Choroid plexus epithelial cell (primary cell): ENCODE results near the gene TCF7L1.

Source experiments
- DNase-seq: peaks from one replicate; pipeline ENCODE4 v3.0.0-alpha.2; 2010; ENCODE audit warnings: low read depth
- H3K4me3 ChIP-seq: 2 replicates; pipeline ENCODE4 v1.5.1; 2011; ENCODE audit warnings: low read depth, mild to moderate bottlenecking, control low read depth, low read length, moderate library complexity
- CTCF ChIP-seq: conservative IDR thresholded peaks from 2 replicates; pipeline ENCODE4 v1.5.1; 2011; ENCODE audit warnings: low read depth, mild to moderate bottlenecking, control low read depth, inconsistent platforms, low read length, moderate library complexity

The TCF7L1 gene

DNA sequence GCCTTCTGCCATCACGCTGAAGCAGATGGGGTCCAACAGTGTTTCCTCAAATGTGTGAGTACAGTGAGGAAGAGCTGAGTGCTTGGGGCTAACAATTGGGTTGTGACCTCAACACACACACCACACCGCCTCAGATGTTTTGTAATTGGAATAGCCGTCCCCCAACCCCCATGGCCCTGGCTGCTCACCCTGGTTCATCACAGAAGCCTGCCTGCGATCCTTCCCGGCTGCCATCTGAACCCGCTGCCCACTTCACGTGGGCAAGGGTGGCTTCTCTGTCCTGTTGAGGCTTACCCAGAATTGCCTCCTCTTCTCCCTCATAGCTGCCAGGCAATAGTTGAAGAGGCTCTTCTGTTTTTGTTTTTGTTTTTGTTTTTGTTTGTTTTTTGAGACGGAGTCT is 150.4 kb downstream of the TCF7L1 start:
- H3K4me3 ChIP-seq, result no peak overlapping the region
- TF ChIP-seq CTCF, result no peak
- no peak for DNase-seq

- H3K4me3 ChIP-seq, result no peak overlapping the region
- TF ChIP-seq CTCF, result no peak
- no peak for DNase-seq
Measured at GRCh38 chr2:85286918-85287317, 153.7 kb downstream of the TCF7L1 start.

DNA sequence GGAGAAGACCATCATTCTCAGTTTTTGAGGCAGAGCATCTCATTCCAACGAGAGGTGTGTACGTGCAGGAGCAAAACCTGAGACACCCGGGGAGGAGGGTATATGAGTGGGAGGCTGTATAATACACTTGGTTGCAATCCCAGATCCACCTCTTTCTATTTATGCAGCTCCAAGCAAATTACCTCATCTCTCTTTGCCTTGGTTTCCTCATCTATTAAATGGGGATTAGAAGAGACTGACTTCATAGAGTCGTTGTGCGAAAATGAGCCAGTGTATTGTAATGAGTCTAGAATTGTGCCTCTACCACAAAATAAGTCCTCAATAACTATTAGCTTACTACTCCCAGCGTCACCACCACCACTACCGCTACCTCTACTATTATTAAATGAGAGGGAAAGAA is 154.5 kb downstream of the TCF7L1 start:
- H3K4me3 ChIP-seq, result no peak overlapping the region
- DNase-seq, result no peak
- no peak for TF ChIP-seq CTCF

- no peak overlapping the region for H3K4me3 ChIP-seq
- peak; percentile 72 for DNase-seq
- TF ChIP-seq CTCF, result no peak
Measured at GRCh38 chr2:85288244-85288725, 155.1 kb downstream of the TCF7L1 start.

GRCh38 chr2:85291425-85292023 is 158.3 kb downstream of the TCF7L1 start:
- no peak overlapping the region for H3K4me3 ChIP-seq
- no peak for TF ChIP-seq CTCF
- DNase-seq, result no peak

GRCh38 chr2:85302121-85302520 is 168.9 kb downstream of the TCF7L1 start:
- DNase-seq, result no peak
- no peak overlapping the region for H3K4me3 ChIP-seq
- TF ChIP-seq CTCF, result no peak

GRCh38 chr2:85303780-85304531 is 170.8 kb downstream of the TCF7L1 start:
- H3K4me3 ChIP-seq, result no peak overlapping the region
- no peak for DNase-seq

More at GRCh38 chr2:85303780-85304531, 170.8 kb downstream of the TCF7L1 start:
- TF ChIP-seq CTCF, result no peak
